Skeletal muscle satellite cell (primary cell): ENCODE data around the gene REEP3.

Experiments used
- H3K27me3 ChIP-seq: 2 replicates; pipeline ENCODE4 v1.7.0; 2013; ENCODE audit warnings: low read length; ENCODE audit not compliant: control insufficient read depth, insufficient read depth
- H3K36me3 ChIP-seq: 2 replicates; pipeline ENCODE4 v1.7.0; 2013; ENCODE audit warnings: mild to moderate bottlenecking, control low read depth, low read length; ENCODE audit not compliant: insufficient read depth
- H3K4me1 ChIP-seq: 2 replicates; pipeline ENCODE4 v1.7.0; 2013; ENCODE audit warnings: low read length; ENCODE audit not compliant: control insufficient read depth, insufficient read depth
- H3K4me2 ChIP-seq: 2 replicates; pipeline ENCODE4 v1.7.0; 2013; ENCODE audit warnings: mild to moderate bottlenecking, low read length
- H3K4me3 ChIP-seq: 2 replicates; pipeline ENCODE4 v1.7.0; 2013; ENCODE audit warnings: low read length
- H3K9ac ChIP-seq: 2 replicates; pipeline ENCODE4 v1.7.0; 2013; ENCODE audit warnings: mild to moderate bottlenecking, low read depth, low read length, moderate library complexity
- H3K9me3 ChIP-seq: replicated peaks from 2 replicates; pipeline ENCODE4 v1.7.0; 2013; ENCODE audit warnings: mild to moderate bottlenecking, control low read depth, low read length

The REEP3 gene

GRCh38 chr10:63579371-63580014 lies 58.3 kb downstream of the REEP3 start:
- Histone ChIP-seq H3K36me3 (peaks cover 29% of the 10 kb centered on the region), H3K9ac (no peak overlapping the region), H3K4me1 (no peaks in the 10 kb centered on the region), H3K4me3 (no peak overlapping the region), H3K9me3 (no peaks in the 10 kb centered on the region), H3K27me3 (no peaks in the 10 kb centered on the region), H3K4me2 (no peak overlapping the region)

GRCh38 chr10:63582690-63583089 lies 61.5 kb downstream of the REEP3 start:
- H3K9me3 ChIP-seq, result no peaks in the 10 kb centered on the region
- H3K27me3 ChIP-seq, result no peaks in the 10 kb centered on the region
- H3K36me3 ChIP-seq, result peaks cover 7% of the 10 kb centered on the region
- no peak overlapping the region for H3K9ac ChIP-seq
- no peak overlapping the region for H3K4me2 ChIP-seq
- no peak overlapping the region for H3K4me3 ChIP-seq
- H3K4me1 ChIP-seq, result no peaks in the 10 kb centered on the region

- peaks cover 4% of the 10 kb centered on the region for H3K36me3 ChIP-seq
- no peaks in the 10 kb centered on the region for H3K9me3 ChIP-seq
- H3K4me1 ChIP-seq, result no peaks in the 10 kb centered on the region
- no peak overlapping the region for H3K4me3 ChIP-seq
- no peaks in the 10 kb centered on the region for H3K27me3 ChIP-seq
- H3K4me2 ChIP-seq, result no peak overlapping the region
- no peak overlapping the region for H3K9ac ChIP-seq
Observed at GRCh38 chr10:63583397-63583796, 62.2 kb downstream of the REEP3 start.

GRCh38 chr10:63583909-63584724 lies 62.9 kb downstream of the REEP3 start:
- Histone ChIP-seq H3K4me3 (no peak overlapping the region), H3K4me2 (no peak overlapping the region), H3K9ac (no peak overlapping the region), H3K4me1 (peaks cover 3% of the 10 kb centered on the region), H3K36me3 (peaks cover 2% of the 10 kb centered on the region), H3K9me3 (no peaks in the 10 kb centered on the region), H3K27me3 (no peaks in the 10 kb centered on the region)

GRCh38 chr10:63584725-63585035 lies 63.5 kb downstream of the REEP3 start:
- Histone ChIP-seq H3K9ac (no peak overlapping the region), H3K4me1 (peaks cover 3% of the 10 kb centered on the region), H3K4me2 (no peak overlapping the region), H3K36me3 (peaks cover under 1% of the 10 kb centered on the region), H3K9me3 (no peaks in the 10 kb centered on the region), H3K4me3 (no peak overlapping the region), H3K27me3 (no peaks in the 10 kb centered on the region)

- no peak overlapping the region for H3K4me3 ChIP-seq
- H3K4me1 ChIP-seq, result peaks cover 3% of the 10 kb centered on the region
- no peaks in the 10 kb centered on the region for H3K27me3 ChIP-seq
- H3K36me3 ChIP-seq, result no peaks in the 10 kb centered on the region
- no peak overlapping the region for H3K4me2 ChIP-seq
- no peak overlapping the region for H3K9ac ChIP-seq
- H3K9me3 ChIP-seq, result no peaks in the 10 kb centered on the region
Observed at GRCh38 chr10:63585041-63585440, 63.8 kb downstream of the REEP3 start.

- Histone ChIP-seq H3K27me3 (no peaks in the 10 kb centered on the region), H3K9ac (no peak overlapping the region), H3K36me3 (no peaks in the 10 kb centered on the region), H3K4me2 (no peak overlapping the region), H3K9me3 (no peaks in the 10 kb centered on the region), H3K4me1 (peaks cover 3% of the 10 kb centered on the region), H3K4me3 (no peak overlapping the region)
Observed at GRCh38 chr10:63586043-63586442, 64.8 kb downstream of the REEP3 start.

GRCh38 chr10:63587191-63587590 lies 66.0 kb downstream of the REEP3 start:
- Histone ChIP-seq H3K4me1 (peaks cover 3% of the 10 kb centered on the region), H3K27me3 (no peaks in the 10 kb centered on the region), H3K9me3 (no peaks in the 10 kb centered on the region), H3K9ac (no peak overlapping the region), H3K4me3 (no peak overlapping the region), H3K4me2 (no peak overlapping the region), H3K36me3 (no peaks in the 10 kb centered on the region)

- Histone ChIP-seq H3K4me3 (no peak overlapping the region), H3K9ac (no peak overlapping the region), H3K4me2 (no peak overlapping the region), H3K36me3 (no peaks in the 10 kb centered on the region), H3K4me1 (peaks cover 3% of the 10 kb centered on the region), H3K9me3 (no peaks in the 10 kb centered on the region), H3K27me3 (no peaks in the 10 kb centered on the region)
Observed at GRCh38 chr10:63588436-63589167, 67.4 kb downstream of the REEP3 start.

GRCh38 chr10:63591600-63592379 lies 70.6 kb downstream of the REEP3 start:
- peaks cover 7% of the 10 kb centered on the region for H3K36me3 ChIP-seq
- no peak overlapping the region for H3K4me3 ChIP-seq
- no peak overlapping the region for H3K4me2 ChIP-seq
- peaks cover 3% of the 10 kb centered on the region for H3K4me1 ChIP-seq
- no peaks in the 10 kb centered on the region for H3K27me3 ChIP-seq
- no peak overlapping the region for H3K9ac ChIP-seq
- no peaks in the 10 kb centered on the region for H3K9me3 ChIP-seq

- no peak overlapping the region for H3K4me2 ChIP-seq
- H3K9me3 ChIP-seq, result no peaks in the 10 kb centered on the region
- peaks cover 3% of the 10 kb centered on the region for H3K4me1 ChIP-seq
- no peak overlapping the region for H3K9ac ChIP-seq
- H3K27me3 ChIP-seq, result no peaks in the 10 kb centered on the region
- peaks cover 14% of the 10 kb centered on the region for H3K36me3 ChIP-seq
- no peak overlapping the region for H3K4me3 ChIP-seq
Observed at GRCh38 chr10:63593576-63593975, 72.4 kb downstream of the REEP3 start.
